COLO668 (cell line): ENCODE results near the gene GMPR.
"Not testable (repeated sequence)": the region's sequence is repeated elsewhere in the genome, so short reads cannot be mapped to it uniquely, and the experiment has no call there.

Experiments
- DNase-seq: peaks from one replicate; lab custom pipeline; 2025; ENCODE audit not compliant: unreplicated experiment; lab: John Stamatoyannopoulos, UW

GMPR gene

GRCh38 chr6:16244869-16245451 is 6.6 kb downstream of the GMPR start:
- peak; percentile 17 for DNase-seq

GRCh38 chr6:16248271-16248853 is 10.0 kb downstream of the GMPR start:
- no peak for DNase-seq

- DNase-seq = peak; percentile 29
Observed at GRCh38 chr6:16249971-16250370, 11.6 kb downstream of the GMPR start.

GRCh38 chr6:16251706-16252105 is 13.3 kb downstream of the GMPR start:
- no peak for DNase-seq

- DNase-seq = no peak
Observed at GRCh38 chr6:16252686-16253299, 14.4 kb downstream of the GMPR start.

GRCh38 chr6:16253399-16254144 is 15.2 kb downstream of the GMPR start:
- no peak for DNase-seq

- no peak for DNase-seq
Observed at GRCh38 chr6:16254535-16254934, 16.1 kb downstream of the GMPR start.

- DNase-seq = peak; percentile 28
Observed at GRCh38 chr6:16256781-16257180, 18.4 kb downstream of the GMPR start.

GRCh38 chr6:16257999-16258708 is 19.8 kb downstream of the GMPR start:
- DNase-seq = no peak

GRCh38 chr6:16258709-16259075 is 20.3 kb downstream of the GMPR start:
- no peak for DNase-seq

- not testable (repeated sequence) for DNase-seq
Observed at GRCh38 chr6:16259604-16260003, 21.2 kb downstream of the GMPR start.

- not testable (repeated sequence) for DNase-seq
Observed at GRCh38 chr6:16260602-16261001, 22.2 kb downstream of the GMPR start.

GRCh38 chr6:16262773-16263172 is 24.4 kb downstream of the GMPR start:
- DNase-seq = not testable (repeated sequence)

- not testable (repeated sequence) for DNase-seq
Observed at GRCh38 chr6:16263464-16264099, 25.2 kb downstream of the GMPR start.

GRCh38 chr6:16264785-16265184 is 26.4 kb downstream of the GMPR start:
- DNase-seq = no peak

- no peak for DNase-seq
Observed at GRCh38 chr6:16265351-16266341, 27.3 kb downstream of the GMPR start.

- no peak for DNase-seq
Observed at GRCh38 chr6:16267428-16268263, 29.3 kb downstream of the GMPR start.

GRCh38 chr6:16269442-16270070 is 31.2 kb downstream of the GMPR start:
- not testable (repeated sequence) for DNase-seq
